H9 (cell line): Measurements from ENCODE around the gene MAPKAP1. TPM values are rescaled to one million over a fixed set of nuclear protein-coding genes. Genes with fewer than 3 reads are reported as not detected.

Experiments used
- DNase-seq: peaks from one replicate; pipeline ENCODE4 v3.0.0-alpha.2; 2017
- H2AFZ ChIP-seq: one replicate; pipeline ENCODE4 v1.6.1; 2013; ENCODE audit warnings: mild to moderate bottlenecking, low read length, control low read depth, moderate library complexity
- H2AK5ac ChIP-seq: 2 replicates; pipeline ENCODE4 v1.6.1; 2013; ENCODE audit warnings: low read length, control low read depth, mixed read lengths; ENCODE audit not compliant: insufficient read length
- H2BK120ac ChIP-seq: one replicate; pipeline ENCODE4 v1.6.1; 2013; ENCODE audit warnings: low read depth, mild to moderate bottlenecking, low read length, control low read depth, inconsistent platforms; ENCODE audit not compliant: poor library complexity, severe bottlenecking
- H2BK12ac ChIP-seq: 2 replicates; pipeline ENCODE4 v1.6.1; 2013; ENCODE audit warnings: low read length, control low read depth, mixed read lengths, low read depth; ENCODE audit not compliant: insufficient read length
- H2BK15ac ChIP-seq: 2 replicates; pipeline ENCODE4 v1.6.1; 2013; ENCODE audit warnings: low read depth, low read length, control low read depth
- H2BK20ac ChIP-seq: one replicate; pipeline ENCODE4 v1.6.1; 2013; ENCODE audit warnings: low read depth, mild to moderate bottlenecking, low read length, control low read depth, inconsistent platforms; ENCODE audit not compliant: poor library complexity, severe bottlenecking
- H2BK5ac ChIP-seq: 2 replicates; pipeline ENCODE4 v1.6.1; 2013; ENCODE audit warnings: low read length, control low read depth, mixed read lengths; ENCODE audit not compliant: insufficient read length
- H3K14ac ChIP-seq: 2 replicates; pipeline ENCODE4 v1.6.1; 2013; ENCODE audit warnings: low read length, control low read depth; ENCODE audit not compliant: insufficient read depth
- H3K18ac ChIP-seq: 2 replicates; pipeline ENCODE4 v1.6.1; 2013; ENCODE audit warnings: low read depth, mild to moderate bottlenecking, mixed read lengths, low read length, control low read depth; ENCODE audit not compliant: insufficient read length
- H3K23ac ChIP-seq: 2 replicates; pipeline ENCODE4 v1.6.1; 2013; ENCODE audit warnings: low read length, control low read depth, mixed read lengths, low read depth; ENCODE audit not compliant: insufficient read length
- H3K23me2 ChIP-seq: 2 replicates; pipeline ENCODE4 v1.6.1; 2013; ENCODE audit warnings: low read depth, mild to moderate bottlenecking, mixed read lengths, low read length, control low read depth; ENCODE audit not compliant: insufficient read length, poor library complexity, severe bottlenecking
- H3K27ac ChIP-seq: 2 replicates; pipeline ENCODE4 v1.5.1; 2013; ENCODE audit warnings: low read length, control low read depth, mixed read lengths, low read depth; ENCODE audit not compliant: insufficient read length
- H3K27me3 ChIP-seq: 2 replicates; pipeline ENCODE4 v1.6.1; 2013; ENCODE audit warnings: low read length, control low read depth, inconsistent platforms; ENCODE audit not compliant: insufficient read depth
- H3K4ac ChIP-seq: 2 replicates; pipeline ENCODE4 v1.6.1; 2013; ENCODE audit warnings: low read depth, mild to moderate bottlenecking, control low read depth, inconsistent platforms, low read length, moderate library complexity
- H3K4me1 ChIP-seq: 2 replicates; pipeline ENCODE4 v1.6.1; 2013; ENCODE audit warnings: low read length, control low read depth, inconsistent platforms; ENCODE audit not compliant: insufficient read depth
- H3K4me2 ChIP-seq: 2 replicates; pipeline ENCODE4 v1.6.1; 2013; ENCODE audit warnings: low read length, control low read depth, mixed read lengths; ENCODE audit not compliant: insufficient read length, insufficient read depth
- H3K56ac ChIP-seq: 2 replicates; pipeline ENCODE4 v1.6.1; 2013; ENCODE audit warnings: low read depth, mild to moderate bottlenecking, mixed read lengths, low read length, control low read depth; ENCODE audit not compliant: insufficient read length
- H3K79me1 ChIP-seq: 2 replicates; pipeline ENCODE4 v1.6.1; 2013; ENCODE audit warnings: low read depth, mild to moderate bottlenecking, moderate library complexity, low read length, control low read depth, inconsistent platforms; ENCODE audit not compliant: insufficient read depth, poor library complexity, severe bottlenecking
- H3K79me2 ChIP-seq: 2 replicates; pipeline ENCODE4 v1.6.1; 2013; ENCODE audit warnings: low read length, control low read depth, inconsistent platforms; ENCODE audit not compliant: insufficient read depth
- H3K9ac ChIP-seq: 2 replicates; pipeline ENCODE4 v1.6.1; 2013; ENCODE audit warnings: low read length, control low read depth, mixed read lengths; ENCODE audit not compliant: insufficient read length; ENCODE audit errors: extremely low read depth
- H3K9me3 ChIP-seq: one replicate; pipeline ENCODE4 v1.6.1; 2013; ENCODE audit warnings: low read depth, low read length, inconsistent platforms; ENCODE audit not compliant: control insufficient read depth
- H3T11ph ChIP-seq: one replicate; pipeline ENCODE4 v1.6.1; 2013; ENCODE audit warnings: mild to moderate bottlenecking, low read length, control low read depth, inconsistent platforms
- H4K20me1 ChIP-seq: one replicate; pipeline ENCODE4 v1.6.1; 2013; ENCODE audit not compliant: control insufficient read depth, insufficient read length, insufficient read depth
- H4K5ac ChIP-seq: 2 replicates; pipeline ENCODE4 v1.6.1; 2013; ENCODE audit warnings: low read depth, mild to moderate bottlenecking, mixed read lengths, low read length, control low read depth; ENCODE audit not compliant: insufficient read length
- H4K8ac ChIP-seq: replicated peaks from 2 replicates; pipeline ENCODE4 v1.6.1; 2013; ENCODE audit warnings: low read length, control low read depth, mixed read lengths, low read depth; ENCODE audit not compliant: insufficient read length
- H4K91ac ChIP-seq: 2 replicates; pipeline ENCODE4 v1.6.1; 2013; ENCODE audit warnings: low read depth, mild to moderate bottlenecking, moderate library complexity, mixed read lengths, low read length, control low read depth; ENCODE audit not compliant: insufficient read length
- H3K27ac Mint-ChIP-seq, 3 experiments: 2 replicates in 2 of 3; 3 replicates in 1 of 3; pipeline ENCODE4 v1.8.0; 2020 to 2021; ENCODE audit warnings: mixed read lengths in 3 of 3, mild to moderate bottlenecking in 1 of 3, moderate library complexity in 1 of 3
- H3K27me3 Mint-ChIP-seq: 2 replicates; pipeline ENCODE4 v1.8.0; 2021; ENCODE audit warnings: low read depth, mild to moderate bottlenecking, moderate library complexity, mixed read lengths
- H3K36me3 Mint-ChIP-seq, 3 experiments: 2 replicates in 2 of 3; 3 replicates in 1 of 3; pipeline ENCODE4 v1.8.0; 2020 to 2021; ENCODE audit warnings: low read depth in 3 of 3, mixed read lengths in 3 of 3; ENCODE audit not compliant: insufficient read depth in 1 of 3
- H3K4me1 Mint-ChIP-seq, 2 experiments: 2 replicates each; pipeline ENCODE4 v1.8.0; 2020; ENCODE audit warnings: mixed read lengths in 2 of 2
- H3K4me3 Mint-ChIP-seq, 2 experiments: 2 replicates in 1 of 2; 3 replicates in 1 of 2; pipeline ENCODE4 v1.8.0; 2020 to 2021; ENCODE audit warnings: mild to moderate bottlenecking in 2 of 2, mixed read lengths in 2 of 2, moderate library complexity in 1 of 2
- H3K9me3 Mint-ChIP-seq, 2 experiments: 2 replicates in 1 of 2; 3 replicates in 1 of 2; pipeline ENCODE4 v1.8.0; 2020; ENCODE audit warnings: mild to moderate bottlenecking in 2 of 2, mixed read lengths in 2 of 2, moderate library complexity in 1 of 2
- CTCF ChIP-seq: fragments of 200-600 bp; sonication (generic); conservative IDR thresholded peaks from 3 replicates; pipeline ENCODE4 v1.8.0; 2021; ENCODE audit warnings: antibody characterized with exemption, mild to moderate bottlenecking
- WGBS: extraction: QIAGEN DNeasy Blood & Tissue Kit; methylation state at CpG from one replicate; pipeline ENCODE4 v1.1.7; 2013; ENCODE audit warnings: missing lambda C conversion rate, low lambda C conversion rate, mixed read lengths; ENCODE audit not compliant: insufficient read length; ENCODE audit errors: extremely low coverage; 5-methylcytosine and 5-hydroxymethylcytosine counted together
- total RNA-seq: library from RNA; stranded (reverse); gene quantifications from 2 replicates; pipeline ENCODE4 v1.2.1, GENCODE V29; 2021

The MAPKAP1 gene
- total RNA-seq, 1 experiment from 2014 or later = 97.0 TPM

GRCh38 chr9:125637241-125637640 is 69.8 kb downstream of the MAPKAP1 start:
- Histone ChIP-seq H3K18ac (no peak overlapping the region), H3T11ph (no peak overlapping the region), H2BK5ac (no peak overlapping the region), H3K27me3 (no peaks in the 10 kb centered on the region), H3K9me3 (no peaks in the 10 kb centered on the region), H4K5ac (no peak overlapping the region), H2AFZ (no peak overlapping the region), H2BK15ac (no peak overlapping the region), H4K8ac (no peak overlapping the region), H2BK20ac (no peak overlapping the region), H2BK120ac (no peak overlapping the region), H3K9ac (no peak overlapping the region), H3K56ac (no peak overlapping the region), H3K27ac (no peak overlapping the region), H3K14ac (no peak overlapping the region), H3K79me1 (no peaks in the 10 kb centered on the region), H4K20me1 (no peaks in the 10 kb centered on the region), H3K23ac (no peak overlapping the region), H3K79me2 (peaks cover 8% of the 10 kb centered on the region), H3K4me1 (peaks cover 10% of the 10 kb centered on the region; the same call in 1 of the 2 replicates), H2BK12ac (no peak overlapping the region), H3K4ac (no peak overlapping the region), H4K91ac (no peak overlapping the region), H3K23me2 (no peaks in the 10 kb centered on the region), H3K4me2 (no peak overlapping the region), H2AK5ac (no peak overlapping the region)
- H3K27me3 Mint-ChIP-seq = no peaks in the 10 kb centered on the region
- H3K27ac Mint-ChIP-seq = no peak overlapping the region
- DNase-seq = no peak
- H3K4me1 Mint-ChIP-seq = peaks cover 27 to 31% of the 10 kb centered on the region in 2 experiments
- no peaks in the 10 kb centered on the region for H3K9me3 Mint-ChIP-seq
- no peak for TF ChIP-seq CTCF
- no CpG with 5 or more reads among the region's 2 CpGs for WGBS
- no peak overlapping the region for H3K4me3 Mint-ChIP-seq
- H3K36me3 Mint-ChIP-seq = peaks cover 0 to 1% (median 0%) of the 10 kb centered on the region in 3 experiments; a peak in 1 of 7 replicates
